GM18870 (cell line): Measurements from ENCODE around the gene KIRREL1.

Source experiments
- ATAC-seq: cut with Tn5 transposase; IDR thresholded peaks from one replicate; pipeline ENCODE4 v1.9.1; 2021; ENCODE audit warnings: moderate library complexity; ENCODE audit not compliant: unreplicated experiment

The KIRREL1 gene

GRCh38 chr1:157993147-157993917 is at the start of gene KIRREL1:
KIRREL1 (plus strand) TSS chr1:157993645; CDS start chr1:157993677, 32 bp downstream.
- ATAC-seq = no peak

- ATAC-seq = no peak
Measured at GRCh38 chr1:157944663-157945280, 48.7 kb upstream of the KIRREL1 start.

GRCh38 chr1:157948312-157949073 is 45.0 kb upstream of the KIRREL1 start:
- ATAC-seq = no peak

- no peak for ATAC-seq
Measured at GRCh38 chr1:157949074-157949354, 44.4 kb upstream of the KIRREL1 start.

GRCh38 chr1:157951230-157951629 is 42.2 kb upstream of the KIRREL1 start:
- no peak for ATAC-seq

- ATAC-seq = no peak
Measured at GRCh38 chr1:157952601-157953000, 40.8 kb upstream of the KIRREL1 start.

GRCh38 chr1:157955221-157955620 is 38.2 kb upstream of the KIRREL1 start:
- ATAC-seq = no peak

- ATAC-seq = no peak
Measured at GRCh38 chr1:157955857-157956256, 37.6 kb upstream of the KIRREL1 start.

- ATAC-seq = no peak
Measured at GRCh38 chr1:157956732-157957131, 36.7 kb upstream of the KIRREL1 start.

- ATAC-seq = no peak
Measured at GRCh38 chr1:157958263-157958662, 35.2 kb upstream of the KIRREL1 start.

GRCh38 chr1:157959750-157960149 is 33.7 kb upstream of the KIRREL1 start:
- ATAC-seq = no peak

GRCh38 chr1:157960773-157961172 is 32.7 kb upstream of the KIRREL1 start:
- ATAC-seq = no peak

GRCh38 chr1:157961805-157962762 is 31.4 kb upstream of the KIRREL1 start:
- ATAC-seq = no peak

GRCh38 chr1:157963713-157964112 is 29.7 kb upstream of the KIRREL1 start:
- ATAC-seq = no peak

- no peak for ATAC-seq
Measured at GRCh38 chr1:157965584-157965983, 27.9 kb upstream of the KIRREL1 start.

- no peak for ATAC-seq
Measured at GRCh38 chr1:157966031-157966537, 27.4 kb upstream of the KIRREL1 start.

- ATAC-seq = no peak
Measured at GRCh38 chr1:157967205-157967604, 26.2 kb upstream of the KIRREL1 start.

- ATAC-seq = no peak
Measured at GRCh38 chr1:157968508-157968907, 24.9 kb upstream of the KIRREL1 start.

GRCh38 chr1:157968946-157969345 is 24.5 kb upstream of the KIRREL1 start:
- no peak for ATAC-seq

- no peak for ATAC-seq
Measured at GRCh38 chr1:157969697-157970485, 23.6 kb upstream of the KIRREL1 start.
